GM12891 (cell line): ENCODE data around the gene PPP1R12C.
"Not testable (repeated sequence)": the region's sequence is repeated elsewhere in the genome, so short reads cannot be mapped to it uniquely, and the experiment has no call there.

Source experiments
- DNase-seq: peaks from one replicate; pipeline ENCODE4 v3.0.0; 2011; ENCODE audit warnings: low spot score; ENCODE audit not compliant: insufficient read length
- FAIRE-seq: peaks from 2 replicates; lab custom pipeline; 2011; peaks lifted over from hg19 to GRCh38; lab: Jason Lieb, UNC
- PAX5 ChIP-seq: IDR thresholded peaks from 2 replicates; pipeline ENCODE4 v1.6.1; 2011; ENCODE audit warnings: low read length, moderate library complexity, mild to moderate bottlenecking; ENCODE audit not compliant: insufficient read depth, severe bottlenecking
- POLR2A ChIP-seq: IDR thresholded peaks from 2 replicates; pipeline ENCODE4 v1.6.1; 2011; ENCODE audit warnings: low read depth, low read length, control low read depth
- POLR2AphosphoS5 ChIP-seq: IDR thresholded peaks from 2 replicates; pipeline ENCODE4 v1.6.1; 2011; ENCODE audit warnings: low read depth, low read length, control low read depth
- POU2F2 ChIP-seq: IDR thresholded peaks from 2 replicates; pipeline ENCODE4 v1.6.1; 2011; ENCODE audit warnings: low read depth, mild to moderate bottlenecking, control low read depth, low read length, moderate library complexity
- SPI1 ChIP-seq: IDR thresholded peaks from 2 replicates; pipeline ENCODE4 v1.6.1; 2011; ENCODE audit warnings: low read depth, low read length, control low read depth
- TAF1 ChIP-seq: IDR thresholded peaks from 2 replicates; pipeline ENCODE4 v1.6.1; 2011; ENCODE audit warnings: low read depth, low read length, control low read depth

PPP1R12C gene

GRCh38 chr19:55157064-55157908 is 39.8 kb upstream of the PPP1R12C start, which contains the start of gene TNNI3:
TNNI3 (minus strand) TSS chr19:55157732; CDS start chr19:55157589, 143 bp downstream.
- DNase-seq (no peak), FAIRE-seq (no peak)
- TF ChIP-seq POLR2A: no peak
- TF ChIP-seq PAX5: no peak
- no peak for TF ChIP-seq SPI1
- TF ChIP-seq POU2F2: no peak
- TF ChIP-seq POLR2AphosphoS5: no peak
- no peak for TF ChIP-seq TAF1

- DNase-seq: peak; percentile 66
- FAIRE-seq: no peak
- TF ChIP-seq POLR2AphosphoS5 (no peak), POLR2A (no peak), SPI1 (no peak), PAX5 (no peak), TAF1 (no peak), POU2F2 (no peak)
Observed at GRCh38 chr19:55156202-55157063, 39.0 kb upstream of the PPP1R12C start.

- not testable (repeated sequence) for FAIRE-seq, DNase-seq
Observed at GRCh38 chr19:55155784-55156183, 38.3 kb upstream of the PPP1R12C start.

GRCh38 chr19:55153652-55154264 is 36.3 kb upstream of the PPP1R12C start:
- TF ChIP-seq POU2F2 (no peak), POLR2A (no peak), PAX5 (no peak), POLR2AphosphoS5 (no peak), TAF1 (no peak), SPI1 (no peak)
- no peak for FAIRE-seq
- DNase-seq: no peak

GRCh38 chr19:55152017-55152416 is 34.6 kb upstream of the PPP1R12C start:
- DNase-seq (no peak), FAIRE-seq (no peak)
- TF ChIP-seq PAX5: no peak
- TF ChIP-seq SPI1: 0 out of 2 replicates have a peak, but pooled peaks have one; percentile 9

- DNase-seq (no peak), FAIRE-seq (no peak)
- TF ChIP-seq SPI1: no peak
- TF ChIP-seq TAF1: no peak
- TF ChIP-seq PAX5: no peak
- TF ChIP-seq POLR2AphosphoS5: no peak
- no peak for TF ChIP-seq POU2F2
- TF ChIP-seq POLR2A: no peak
Observed at GRCh38 chr19:55149078-55150003, 31.9 kb upstream of the PPP1R12C start, which contains the start of gene TNNT1. TNNT1 (minus strand) TSS chr19:55149206; CDS start chr19:55147157, 2,049 bp downstream.

GRCh38 chr19:55147545-55148251 is 30.3 kb upstream of the PPP1R12C start:
- TF ChIP-seq TAF1 (no peak), PAX5 (no peak), POLR2AphosphoS5 (no peak), SPI1 (no peak), POU2F2 (no peak), POLR2A (no peak)
- FAIRE-seq (no peak), DNase-seq (no peak)

- TF ChIP-seq POU2F2 (no peak), PAX5 (no peak), TAF1 (no peak), POLR2AphosphoS5 (no peak), POLR2A (no peak), SPI1 (no peak)
- DNase-seq (no peak), FAIRE-seq (no peak)
Observed at GRCh38 chr19:55146705-55147273, 29.4 kb upstream of the PPP1R12C start.
